HS-27A (cell line): ENCODE results near the gene LGR6.

Source experiments
- DNase-seq: peaks from one replicate; pipeline ENCODE4 v3.0.0-alpha.2; 2012; ENCODE audit warnings: low read depth, missing footprints

Gene LGR6

GRCh38 chr1:202289009-202289408 is 95.4 kb downstream of the LGR6 start:
- DNase-seq = no peak

- no peak for DNase-seq
Observed at GRCh38 chr1:202291001-202291400, 97.4 kb downstream of the LGR6 start.

GRCh38 chr1:202291961-202292712 is 98.5 kb downstream of the LGR6 start:
- DNase-seq = no peak

- no peak for DNase-seq
Observed at GRCh38 chr1:202292773-202293172, 99.2 kb downstream of the LGR6 start.

GRCh38 chr1:202293569-202293968 is 100.0 kb downstream of the LGR6 start:
- no peak for DNase-seq

- no peak for DNase-seq
Observed at GRCh38 chr1:202302166-202302565, 108.6 kb downstream of the LGR6 start.

- no peak for DNase-seq
Observed at GRCh38 chr1:202304375-202304774, 110.8 kb downstream of the LGR6 start.

GRCh38 chr1:202305168-202305567 is 111.6 kb downstream of the LGR6 start:
- DNase-seq = no peak

- DNase-seq = no peak
Observed at GRCh38 chr1:202306535-202307345, 113.1 kb downstream of the LGR6 start.

GRCh38 chr1:202310071-202310725 is 116.6 kb downstream of the LGR6 start:
- no peak for DNase-seq

- DNase-seq = no peak
Observed at GRCh38 chr1:202310746-202311145, 117.1 kb downstream of the LGR6 start.

- DNase-seq = no peak
Observed at GRCh38 chr1:202311875-202312635, 118.5 kb downstream of the LGR6 start.

GRCh38 chr1:202315576-202316168 is 122.1 kb downstream of the LGR6 start:
- peak; percentile 23 for DNase-seq

GRCh38 chr1:202316186-202316585 is 122.6 kb downstream of the LGR6 start:
- no peak for DNase-seq

- no peak for DNase-seq
Observed at GRCh38 chr1:202317941-202318925, 124.6 kb downstream of the LGR6 start.

- DNase-seq = no peak
Observed at GRCh38 chr1:202319381-202320080, 125.9 kb downstream of the LGR6 start.

- no peak for DNase-seq
Observed at GRCh38 chr1:202320081-202320405, 126.4 kb downstream of the LGR6 start.

GRCh38 chr1:202323731-202324130 is 130.1 kb downstream of the LGR6 start:
- DNase-seq = no peak

GRCh38 chr1:202324646-202325045 is 131.0 kb downstream of the LGR6 start:
- DNase-seq = no peak

- no peak for DNase-seq
Observed at GRCh38 chr1:202329891-202330290, 136.3 kb downstream of the LGR6 start.
